Suprapubic skin (tissue), 4 donors: ENCODE data around the gene SV2C. TPM values are rescaled to one million over a fixed set of nuclear protein-coding genes. Genes with fewer than 3 reads are reported as not detected.
"Not testable (repeated sequence)": the region's sequence is repeated elsewhere in the genome, so short reads cannot be mapped to it uniquely, and the experiment has no call there.

Experiments used
- DNase-seq, 2 donors: peaks; one replicate each; pipeline ENCODE4 v3.0.0-alpha.2; 2019; ENCODE audit warnings: low spot score in 2 of 2
- H3K27ac ChIP-seq: fragments of 200-600 bp; sonication (generic); one replicate; pipeline ENCODE4 v1.5.1; 2019
- H3K27me3 ChIP-seq: fragments of 200-600 bp; sonication (generic); one replicate; pipeline ENCODE4 v1.5.1; 2019
- H3K36me3 ChIP-seq: fragments of 200-600 bp; sonication (generic); one replicate; pipeline ENCODE4 v1.5.1; 2019
- H3K4me1 ChIP-seq: fragments of 200-600 bp; sonication (generic); one replicate; pipeline ENCODE4 v1.5.1; 2019
- H3K4me3 ChIP-seq: fragments of 200-600 bp; sonication (generic); one replicate; pipeline ENCODE4 v1.5.1; 2019; ENCODE audit warnings: mild to moderate bottlenecking
- H3K9me3 ChIP-seq: fragments of 200-600 bp; sonication (generic); one replicate; pipeline ENCODE4 v1.5.1; 2019
- CTCF ChIP-seq, 2 donors: fragments of 200-600 bp in 1 of 2; fragments of 450-650 bp in 1 of 2; sonication (generic) in 1 of 2; IDR thresholded peaks; one replicate each; pipeline ENCODE4 v1.5.1; 2016 to 2019; ENCODE audit warnings: antibody characterized with exemption in 2 of 2, mild to moderate bottlenecking in 1 of 2, moderate library complexity in 1 of 2
- EP300 ChIP-seq: sonication (generic); formaldehyde crosslinking; IDR thresholded peaks from one replicate; pipeline ENCODE4 v1.6.1; 2017; ENCODE audit warnings: antibody characterized with exemption
- POLR2A ChIP-seq, 2 donors: fragments of 450-650 bp; IDR thresholded peaks; one replicate each; pipeline ENCODE4 v1.6.1; 2017; ENCODE audit warnings: antibody characterized with exemption in 2 of 2, mild to moderate bottlenecking in 2 of 2, moderate library complexity in 2 of 2
- POLR2AphosphoS5 ChIP-seq, 3 donors: sonication (generic); formaldehyde crosslinking; IDR thresholded peaks; one replicate each; pipeline ENCODE4 v1.6.1; 2017; ENCODE audit warnings: antibody characterized with exemption in 3 of 3
- WGBS: methylation state at CpG from one replicate; pipeline ENCODE4 v1.1.5; 2018; 5-methylcytosine and 5-hydroxymethylcytosine counted together
- total RNA-seq, 4 donors: library from RNA; depleted of rRNA; stranded (reverse); fragments of >200 nt; gene quantifications; one replicate each; pipeline ENCODE4 v1.1.0, GENCODE V29; 2016

SV2C gene
- total RNA-seq, 4 donors from 2014 or later: 0.16 to 0.30 (median 0.23) TPM; not detected in 1

DNA sequence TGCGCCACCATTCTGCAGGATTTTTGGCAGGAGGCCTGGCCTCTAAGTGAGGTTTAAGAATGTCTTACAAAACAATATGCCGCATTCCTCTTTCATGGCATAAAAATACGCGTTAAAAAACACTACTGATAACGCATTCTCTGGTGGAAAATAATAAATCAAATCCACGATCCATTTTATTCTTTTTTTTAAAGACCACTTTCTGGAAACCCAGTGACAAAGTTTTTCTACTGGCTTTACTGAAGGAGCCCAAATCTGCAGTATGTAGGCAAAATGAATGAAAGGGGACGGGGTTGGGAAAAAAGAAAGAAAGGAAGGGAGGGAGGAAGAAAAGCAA, 2.0 kb downstream of the SV2C start:
- Histone ChIP-seq H3K9me3 (no peaks in the 10 kb centered on the region), H3K36me3 (no peaks in the 10 kb centered on the region), H3K4me3 (no peak overlapping the region), H3K27ac (no peak overlapping the region), H3K4me1 (peaks cover 31% of the 10 kb centered on the region), H3K27me3 (peaks cover 70% of the 10 kb centered on the region)
- TF ChIP-seq POLR2A (IDR thresholded peaks at IDR 0.05): no peak
- TF ChIP-seq POLR2AphosphoS5 (IDR thresholded peaks at IDR 0.05): no peak
- no peak for TF ChIP-seq EP300
- TF ChIP-seq CTCF (IDR thresholded peaks at IDR 0.05): no peak
- DNase-seq: no peak
- 38% methylated on average over 7 of the region's 7 CpGs for WGBS

GRCh38 chr5:76086095-76086494, 2.9 kb downstream of the SV2C start:
- Histone ChIP-seq H3K9me3 (no peaks in the 10 kb centered on the region), H3K4me1 (peaks cover 31% of the 10 kb centered on the region), H3K27me3 (peaks cover 63% of the 10 kb centered on the region), H3K4me3 (no peak overlapping the region), H3K27ac (no peak overlapping the region), H3K36me3 (no peaks in the 10 kb centered on the region)
- DNase-seq: no peak
- TF ChIP-seq EP300 (no peak), POLR2AphosphoS5 (IDR thresholded peaks at IDR 0.05) (no peak), POLR2A (IDR thresholded peaks at IDR 0.05) (no peak), CTCF (IDR thresholded peaks at IDR 0.05) (no peak)
- WGBS: 70% methylated on average over 4 of the region's 4 CpGs

DNA sequence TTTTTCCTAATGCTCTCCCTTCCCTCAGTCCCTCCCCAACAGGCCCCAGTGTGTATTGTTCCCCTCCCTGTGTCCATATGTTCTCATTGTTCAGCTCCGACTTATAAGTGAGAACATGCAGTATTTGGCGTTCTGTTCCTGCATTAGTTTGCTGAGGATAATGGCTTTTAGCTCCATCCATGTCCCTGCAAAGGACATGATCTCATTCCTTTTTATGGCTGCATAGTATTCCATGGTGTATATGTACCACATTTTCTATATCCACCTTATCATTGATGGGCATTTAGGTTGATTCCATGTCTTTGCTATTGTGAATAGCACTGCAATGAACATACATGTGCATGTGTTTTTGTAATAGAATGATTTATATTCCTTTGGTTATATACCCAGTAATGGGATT, 6.0 kb downstream of the SV2C start:
- WGBS: 88% methylated on average over 2 of the region's 2 CpGs

DNA sequence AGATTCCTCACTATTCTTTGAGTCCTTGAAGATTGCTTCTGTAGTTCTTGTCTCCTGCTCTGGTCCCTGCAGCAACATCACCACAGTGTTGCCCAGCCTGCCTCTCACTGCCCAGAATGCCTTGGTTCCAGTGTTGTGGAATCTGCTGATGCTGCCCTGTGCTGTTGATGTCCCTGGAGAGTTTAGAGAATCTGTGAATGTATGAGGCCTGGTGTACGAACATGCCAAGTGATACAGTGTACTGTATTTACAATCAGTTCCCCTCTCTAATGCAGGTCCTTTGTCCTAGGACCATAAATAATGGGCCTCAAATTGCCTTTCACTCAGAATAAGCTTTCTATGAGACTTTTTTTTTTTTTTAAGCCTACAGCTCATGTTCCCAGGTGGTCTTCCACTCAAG, 8.2 kb downstream of the SV2C start:
- Histone ChIP-seq H3K4me3 (no peak overlapping the region), H3K27me3 (peaks cover 16% of the 10 kb centered on the region), H3K36me3 (no peaks in the 10 kb centered on the region), H3K27ac (no peak overlapping the region), H3K4me1 (no peaks in the 10 kb centered on the region), H3K9me3 (no peaks in the 10 kb centered on the region)
- TF ChIP-seq CTCF (IDR thresholded peaks at IDR 0.05) (no peak), EP300 (no peak), POLR2A (IDR thresholded peaks at IDR 0.05) (no peak), POLR2AphosphoS5 (IDR thresholded peaks at IDR 0.05) (no peak)
- no peak for DNase-seq
- 46% methylated on average over 1 of the region's 1 CpG for WGBS

More for the DNA sequence above, 6.0 kb downstream of the SV2C start:
- H3K36me3 ChIP-seq, DNase-seq, H3K9me3 ChIP-seq, H3K27ac ChIP-seq, H3K4me1 ChIP-seq, H3K4me3 ChIP-seq: not testable (repeated sequence)
- H3K27me3 ChIP-seq: peaks cover 38% of the 10 kb centered on the region

DNA sequence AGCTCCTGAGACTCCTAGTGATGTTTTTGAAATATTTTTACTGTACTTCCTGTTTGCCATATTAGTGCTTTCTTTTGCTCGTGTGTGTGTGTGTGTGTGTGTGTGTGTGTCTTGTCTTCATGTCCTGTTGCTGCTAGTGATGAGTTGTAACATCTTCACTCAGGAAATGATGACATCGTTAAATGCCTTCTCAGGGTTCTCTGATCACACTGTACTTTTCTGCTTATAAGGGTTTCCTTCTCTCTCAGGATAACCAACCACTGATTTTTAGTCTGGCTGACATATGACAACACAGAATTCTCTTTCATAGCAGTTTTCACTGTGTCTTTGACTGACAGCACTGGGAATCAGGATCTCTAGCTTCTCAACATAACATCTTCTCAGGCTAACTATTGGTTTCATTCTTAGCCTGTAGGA, 16.1 kb downstream of the SV2C start:
- H3K9me3 ChIP-seq: no peaks in the 10 kb centered on the region
- no peak overlapping the region for H3K4me3 ChIP-seq
- 30% methylated on average over 2 of the region's 2 CpGs for WGBS
- no peaks in the 10 kb centered on the region for H3K4me1 ChIP-seq
- H3K27me3 ChIP-seq: no peaks in the 10 kb centered on the region
- H3K36me3 ChIP-seq: no peaks in the 10 kb centered on the region
- no peak overlapping the region for H3K27ac ChIP-seq
- no peak for DNase-seq
- TF ChIP-seq POLR2AphosphoS5 (IDR thresholded peaks at IDR 0.05) (no peak), POLR2A (IDR thresholded peaks at IDR 0.05) (no peak), EP300 (no peak), CTCF (IDR thresholded peaks at IDR 0.05) (no peak)

DNA sequence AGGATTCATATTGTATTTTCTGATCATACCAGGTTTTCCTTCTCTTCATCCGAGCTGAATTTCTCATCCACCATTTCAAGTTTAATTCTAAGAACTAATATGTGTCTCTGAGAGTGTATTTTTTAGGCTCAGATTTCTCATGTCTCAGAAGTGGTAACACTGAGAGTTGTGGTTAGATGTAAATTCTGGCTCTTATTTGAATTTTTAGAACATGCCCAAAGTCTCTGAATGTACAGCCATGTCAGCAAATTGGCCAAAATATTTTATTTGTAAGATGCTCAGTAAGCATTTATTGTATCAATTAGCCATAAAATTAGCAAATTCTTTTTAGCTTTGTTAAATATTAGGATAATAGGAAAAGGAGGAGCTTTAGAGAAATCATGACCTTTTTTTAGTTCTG, 16.6 kb downstream of the SV2C start:
- no peak overlapping the region for H3K4me3 ChIP-seq
- H3K4me1 ChIP-seq: no peaks in the 10 kb centered on the region
- H3K27me3 ChIP-seq: no peaks in the 10 kb centered on the region
- no peak for TF ChIP-seq CTCF (IDR thresholded peaks at IDR 0.05)
- TF ChIP-seq POLR2AphosphoS5 (IDR thresholded peaks at IDR 0.05): no peak
- TF ChIP-seq EP300: no peak
- no peak for TF ChIP-seq POLR2A (IDR thresholded peaks at IDR 0.05)
- no peaks in the 10 kb centered on the region for H3K36me3 ChIP-seq
- no peak overlapping the region for H3K27ac ChIP-seq
- H3K9me3 ChIP-seq: no peaks in the 10 kb centered on the region
- WGBS: 93% methylated on average over 1 of the region's 1 CpG
- no peak for DNase-seq
